NT2/D1 (cell line): ENCODE measurements around the gene TMEM163.

ENCODE experiments used
- DNase-seq: peaks from one replicate; pipeline ENCODE4 v3.0.0-alpha.2; 2011; ENCODE audit warnings: low read depth, low spot score
- H3K27me3 ChIP-seq: 2 replicates; pipeline ENCODE4 v1.6.0; 2011; ENCODE audit warnings: mild to moderate bottlenecking; ENCODE audit not compliant: insufficient read length, insufficient read depth
- H3K36me3 ChIP-seq: 2 replicates; pipeline ENCODE4 v1.6.1; 2011; ENCODE audit warnings: mild to moderate bottlenecking, low read length, mixed read lengths; ENCODE audit not compliant: insufficient read depth, insufficient read length
- H3K4me1 ChIP-seq: 2 replicates; pipeline ENCODE4 v1.5.1; 2011; ENCODE audit not compliant: insufficient read depth, insufficient read length
- H3K4me3 ChIP-seq: 2 replicates; pipeline ENCODE4 v1.5.1; 2011; ENCODE audit warnings: low read depth; ENCODE audit not compliant: insufficient read length
- H3K9ac ChIP-seq: 2 replicates; pipeline ENCODE4 v1.6.0; 2011; ENCODE audit warnings: low read depth; ENCODE audit not compliant: insufficient read length
- H3K9me3 ChIP-seq: 2 replicates; pipeline ENCODE4 v1.5.1; 2011; ENCODE audit warnings: mild to moderate bottlenecking, low read length; ENCODE audit not compliant: insufficient read depth
- SUZ12 ChIP-seq: IDR thresholded peaks from 2 replicates; pipeline ENCODE4 v1.6.1; 2011; ENCODE audit not compliant: insufficient read length, insufficient read depth; ENCODE audit errors: extremely low read depth
- YY1 ChIP-seq: IDR thresholded peaks from 2 replicates; pipeline ENCODE4 v1.6.1; 2011; ENCODE audit not compliant: insufficient read length, insufficient read depth
- ZNF274 ChIP-seq: IDR thresholded peaks from 2 replicates; pipeline ENCODE4 v1.6.1; 2011; ENCODE audit warnings: mild to moderate bottlenecking, low read depth, low read length

The TMEM163 gene

GRCh38 chr2:134722728-134723127 is 3.9 kb upstream of the TMEM163 start:
- peaks cover 3% of the 10 kb centered on the region for H3K4me1 ChIP-seq
- DNase-seq, result no peak
- no peak overlapping the region for H3K4me3 ChIP-seq
- peaks cover 35% of the 10 kb centered on the region for H3K27me3 ChIP-seq
- H3K36me3 ChIP-seq, result no peaks in the 10 kb centered on the region
- H3K9ac ChIP-seq, result no peak overlapping the region
- no peak for TF ChIP-seq YY1
- no peak for TF ChIP-seq SUZ12
- TF ChIP-seq ZNF274, result no peak
- no peaks in the 10 kb centered on the region for H3K9me3 ChIP-seq

GRCh38 chr2:134721596-134721995 is 2.8 kb upstream of the TMEM163 start:
- Histone ChIP-seq H3K27me3 (peaks cover 47% of the 10 kb centered on the region), H3K4me1 (peaks cover 3% of the 10 kb centered on the region), H3K36me3 (no peaks in the 10 kb centered on the region), H3K9ac (no peak overlapping the region), H3K9me3 (no peaks in the 10 kb centered on the region), H3K4me3 (no peak overlapping the region)
- no peak for DNase-seq
- no peak for TF ChIP-seq ZNF274
- TF ChIP-seq SUZ12, result no peak
- no peak for TF ChIP-seq YY1

- peak overlapping the region; percentile 71 for H3K4me3 ChIP-seq
- H3K9ac ChIP-seq, result peak overlapping the region; percentile 74
- TF ChIP-seq SUZ12 (peak; percentile 79), ZNF274 (no peak)
- H3K36me3 ChIP-seq, result no peaks in the 10 kb centered on the region
- peaks cover 64% of the 10 kb centered on the region for H3K27me3 ChIP-seq
- H3K4me1 ChIP-seq, result peaks cover 3% of the 10 kb centered on the region
- H3K9me3 ChIP-seq, result no peaks in the 10 kb centered on the region
- DNase-seq, result no peak
Measured at GRCh38 chr2:134718023-134718816, 580 bp downstream of the TMEM163 start.

- no peak for TF ChIP-seq YY1
- peak; percentile 76 for TF ChIP-seq SUZ12
- Histone ChIP-seq H3K4me3 (peak overlapping the region; percentile 71), H3K27me3 (peaks cover 64% of the 10 kb centered on the region), H3K36me3 (no peaks in the 10 kb centered on the region), H3K9me3 (no peaks in the 10 kb centered on the region), H3K4me1 (no peaks in the 10 kb centered on the region), H3K9ac (peak overlapping the region; percentile 74)
- no peak for DNase-seq
Measured at GRCh38 chr2:134717286-134718022, 1.3 kb downstream of the TMEM163 start.

GRCh38 chr2:134716721-134717243 is 2.0 kb downstream of the TMEM163 start:
- H3K9me3 ChIP-seq, result no peaks in the 10 kb centered on the region
- H3K4me1 ChIP-seq, result no peaks in the 10 kb centered on the region
- no peak overlapping the region for H3K9ac ChIP-seq
- no peak overlapping the region for H3K4me3 ChIP-seq
- H3K36me3 ChIP-seq, result no peaks in the 10 kb centered on the region
- H3K27me3 ChIP-seq, result peaks cover 60% of the 10 kb centered on the region
- DNase-seq, result no peak
- TF ChIP-seq YY1 (no peak), ZNF274 (no peak), SUZ12 (no peak)

- TF ChIP-seq ZNF274 (no peak), YY1 (no peak), SUZ12 (no peak)
Measured at GRCh38 chr2:134715932-134716643, 2.7 kb downstream of the TMEM163 start.

GRCh38 chr2:134714228-134714627 is 4.6 kb downstream of the TMEM163 start:
- Histone ChIP-seq H3K9me3 (no peaks in the 10 kb centered on the region), H3K4me1 (no peaks in the 10 kb centered on the region), H3K9ac (no peak overlapping the region), H3K27me3 (peaks cover 40% of the 10 kb centered on the region), H3K36me3 (no peaks in the 10 kb centered on the region), H3K4me3 (no peak overlapping the region)
- DNase-seq, result no peak
- no peak for TF ChIP-seq YY1
- no peak for TF ChIP-seq ZNF274
- TF ChIP-seq SUZ12, result no peak

More at GRCh38 chr2:134715932-134716643, 2.7 kb downstream of the TMEM163 start:
- H3K36me3 ChIP-seq, result no peaks in the 10 kb centered on the region
- H3K9ac ChIP-seq, result no peak overlapping the region
- no peaks in the 10 kb centered on the region for H3K4me1 ChIP-seq
- peaks cover 58% of the 10 kb centered on the region for H3K27me3 ChIP-seq
- H3K4me3 ChIP-seq, result no peak overlapping the region
- H3K9me3 ChIP-seq, result no peaks in the 10 kb centered on the region
- DNase-seq, result no peak
